Measurements from ENCODE around the gene PIAS1. TPM values are rescaled to one million over a fixed set of nuclear protein-coding genes. Genes with fewer than 3 reads are reported as not detected.
"Not testable (repeated sequence)": the region's sequence is repeated elsewhere in the genome, so short reads cannot be mapped to it uniquely, and the experiment has no call there.

PIAS1 gene
- total RNA-seq, 1 experiment from 2014 or later: 3.6 TPM

- no peak for DNase-seq (ENCODE audit: low read depth)
- in situ Hi-C loops (cut with HindIII; ENCODE audit: low pct_unique_long_range_greater_than_20kb, low sequenced_read_pairs): no loop called here
Observed at GRCh38 chr15:68231102-68231818, 177.1 kb downstream of the PIAS1 start.

GRCh38 chr15:68232449-68232848 lies 178.3 kb downstream of the PIAS1 start:
- no peak for DNase-seq (ENCODE audit: low read depth)
- in situ Hi-C loops (cut with HindIII; ENCODE audit: low pct_unique_long_range_greater_than_20kb, low sequenced_read_pairs): no loop called here

- in situ Hi-C loops (cut with HindIII; ENCODE audit: low pct_unique_long_range_greater_than_20kb, low sequenced_read_pairs): no loop called here
- DNase-seq (ENCODE audit: low read depth): no peak
Observed at GRCh38 chr15:68232937-68233336, 178.8 kb downstream of the PIAS1 start.

- in situ Hi-C loops (cut with HindIII; ENCODE audit: low pct_unique_long_range_greater_than_20kb, low sequenced_read_pairs): no loop called here
- no peak for DNase-seq (ENCODE audit: low read depth)
Observed at GRCh38 chr15:68234060-68234459, 179.9 kb downstream of the PIAS1 start.

- DNase-seq (ENCODE audit: low read depth); in situ Hi-C loops (cut with HindIII; ENCODE audit: low pct_unique_long_range_greater_than_20kb, low sequenced_read_pairs): not testable (repeated sequence)
Observed at GRCh38 chr15:68234520-68234919, 180.4 kb downstream of the PIAS1 start.

- no peak for DNase-seq (ENCODE audit: low read depth)
- in situ Hi-C loops (cut with HindIII; ENCODE audit: low pct_unique_long_range_greater_than_20kb, low sequenced_read_pairs): no loop called here
Observed at GRCh38 chr15:68235022-68235421, 180.9 kb downstream of the PIAS1 start.

GRCh38 chr15:68239025-68239424 lies 184.9 kb downstream of the PIAS1 start:
- DNase-seq (ENCODE audit: low read depth): no peak
- in situ Hi-C loops (cut with HindIII; ENCODE audit: low pct_unique_long_range_greater_than_20kb, low sequenced_read_pairs): no loop called here

- in situ Hi-C loops (cut with HindIII; ENCODE audit: low pct_unique_long_range_greater_than_20kb, low sequenced_read_pairs): no loop called here
- DNase-seq (ENCODE audit: low read depth): no peak
Observed at GRCh38 chr15:68241088-68241935, 187.2 kb downstream of the PIAS1 start.

Other genes with a start within 250 kb of the PIAS1 start
- gene SKOR1, start 228.8 kb upstream of the PIAS1 start, total RNA-seq (2014; rRNA removed; shearing (Covaris generic); ENCODE audit: low replicate concordance): 0.61 TPM in 1 of 2 replicates, not detected in the other
- not detected in 2 replicates for gene RNU6-1, start 214.3 kb upstream of the PIAS1 start, total RNA-seq (2014; rRNA removed; shearing (Covaris generic); ENCODE audit: low replicate concordance)
- gene CALML4, start 151.0 kb downstream of the PIAS1 start, total RNA-seq (2014; rRNA removed; shearing (Covaris generic); ENCODE audit: low replicate concordance): 0.27 and 1.8 TPM in 2 replicates
- gene CLN6, start 175.4 kb downstream of the PIAS1 start, total RNA-seq (2014; rRNA removed; shearing (Covaris generic); ENCODE audit: low replicate concordance): 15.9 and 16.8 TPM in 2 replicates
- 12.0 and 15.9 TPM in 2 replicates for gene FEM1B, start 223.4 kb downstream of the PIAS1 start, total RNA-seq (2014; rRNA removed; shearing (Covaris generic); ENCODE audit: low replicate concordance)